Epithelial cell of proximal tubule (primary cell): Measurements from ENCODE around the gene AGPS. TPM values are rescaled to one million over a fixed set of nuclear protein-coding genes. Genes with fewer than 3 reads are reported as not detected.
"Not testable (repeated sequence)": the region's sequence is repeated elsewhere in the genome, so short reads cannot be mapped to it uniquely, and the experiment has no call there.

Experiments
- DNase-seq: peaks from one replicate; pipeline ENCODE4 v3.0.0-alpha.2; 2011; ENCODE audit warnings: low read depth
- H3K4me3 ChIP-seq: 2 replicates; pipeline ENCODE4 v1.5.1; 2011; ENCODE audit warnings: low read depth, mild to moderate bottlenecking, low read length
- total RNA-seq: library from RNA; depleted of rRNA; stranded (reverse); fragments of >200 nt; gene quantifications from 2 replicates; pipeline ENCODE4 v1.2.3, GENCODE V29; 2015
- TF ChIP-seq, protein P1 (sequence below): conservative IDR thresholded peaks from 2 replicates; pipeline ENCODE4 v1.5.1; 2012; ENCODE audit warnings: low read depth, mild to moderate bottlenecking, low read length

Gene AGPS
- total RNA-seq, 1 donor from 2014 or later, result 36.8 TPM

DNA sequence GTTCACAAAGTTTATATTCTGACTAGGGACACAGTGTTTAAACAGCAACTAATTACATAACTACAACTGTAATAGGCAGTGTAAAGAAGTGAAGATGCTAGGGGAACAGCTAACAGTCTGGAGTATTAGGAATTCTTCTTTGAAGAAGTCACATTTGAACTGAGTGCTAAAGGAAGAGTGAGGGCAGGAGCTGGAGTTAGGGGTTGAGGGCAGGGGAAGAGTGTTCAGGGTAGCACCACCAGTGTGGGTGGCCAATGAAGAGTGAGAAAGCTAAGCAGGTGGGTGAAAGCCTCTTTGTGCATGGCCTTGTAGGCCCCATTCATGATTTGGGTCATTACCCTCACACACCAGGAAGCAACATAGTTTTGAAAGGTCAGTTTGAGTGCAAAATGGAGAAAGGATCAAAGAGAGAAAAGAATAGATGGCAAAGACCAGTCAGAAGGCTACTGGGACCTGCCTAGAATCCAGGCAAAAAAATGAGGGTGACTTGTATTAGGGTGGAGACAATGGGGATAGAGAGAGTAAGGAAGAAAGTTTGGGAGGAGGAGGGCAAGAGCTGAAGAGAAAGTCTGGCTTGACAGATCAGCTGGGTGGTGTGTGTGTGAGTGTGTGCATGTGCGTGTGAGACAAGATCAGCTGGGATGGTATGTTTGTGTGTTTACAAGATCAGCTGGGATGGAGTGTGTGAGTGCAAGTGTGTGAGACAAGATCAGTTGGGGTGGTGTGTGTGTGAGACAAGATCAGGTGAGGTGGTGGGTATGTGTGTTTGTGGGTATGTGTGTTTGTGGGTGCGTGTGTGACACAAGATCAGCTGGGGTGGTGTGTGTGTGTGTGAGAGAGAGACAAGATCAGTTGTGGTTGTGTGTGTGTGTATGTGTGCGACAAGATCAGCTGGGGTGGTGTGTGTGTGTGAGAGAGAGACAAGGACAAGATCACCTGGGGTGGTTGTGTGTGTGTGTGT is 43.6 kb upstream of the AGPS start:
- DNase-seq, result no peak
- TF ChIP-seq, protein P1, sequence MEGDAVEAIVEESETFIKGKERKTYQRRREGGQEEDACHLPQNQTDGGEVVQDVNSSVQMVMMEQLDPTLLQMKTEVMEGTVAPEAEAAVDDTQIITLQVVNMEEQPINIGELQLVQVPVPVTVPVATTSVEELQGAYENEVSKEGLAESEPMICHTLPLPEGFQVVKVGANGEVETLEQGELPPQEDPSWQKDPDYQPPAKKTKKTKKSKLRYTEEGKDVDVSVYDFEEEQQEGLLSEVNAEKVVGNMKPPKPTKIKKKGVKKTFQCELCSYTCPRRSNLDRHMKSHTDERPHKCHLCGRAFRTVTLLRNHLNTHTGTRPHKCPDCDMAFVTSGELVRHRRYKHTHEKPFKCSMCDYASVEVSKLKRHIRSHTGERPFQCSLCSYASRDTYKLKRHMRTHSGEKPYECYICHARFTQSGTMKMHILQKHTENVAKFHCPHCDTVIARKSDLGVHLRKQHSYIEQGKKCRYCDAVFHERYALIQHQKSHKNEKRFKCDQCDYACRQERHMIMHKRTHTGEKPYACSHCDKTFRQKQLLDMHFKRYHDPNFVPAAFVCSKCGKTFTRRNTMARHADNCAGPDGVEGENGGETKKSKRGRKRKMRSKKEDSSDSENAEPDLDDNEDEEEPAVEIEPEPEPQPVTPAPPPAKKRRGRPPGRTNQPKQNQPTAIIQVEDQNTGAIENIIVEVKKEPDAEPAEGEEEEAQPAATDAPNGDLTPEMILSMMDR, result no peak
- no peak overlapping the region for H3K4me3 ChIP-seq

DNA sequence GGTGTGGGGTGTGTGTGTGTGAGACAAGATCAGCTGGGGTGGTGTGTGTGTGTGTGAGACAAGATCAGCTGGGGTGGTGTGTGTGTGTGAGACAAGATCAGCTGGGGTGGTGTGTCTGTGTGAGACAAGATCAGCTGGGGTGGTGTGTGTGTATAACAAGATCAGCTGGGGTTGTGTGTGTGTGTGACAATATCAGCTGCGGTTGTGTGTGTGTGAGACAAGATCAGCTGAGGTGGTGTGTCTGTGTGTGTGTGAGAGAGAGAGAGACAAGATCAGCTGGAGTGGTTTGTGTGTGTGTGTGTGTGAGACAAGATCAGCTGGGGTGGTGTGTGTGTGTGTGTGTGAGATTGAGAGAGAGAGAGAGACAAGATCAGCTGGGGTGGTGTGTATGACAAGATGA is 41.9 kb upstream of the AGPS start:
- not testable (repeated sequence) for DNase-seq

DNA sequence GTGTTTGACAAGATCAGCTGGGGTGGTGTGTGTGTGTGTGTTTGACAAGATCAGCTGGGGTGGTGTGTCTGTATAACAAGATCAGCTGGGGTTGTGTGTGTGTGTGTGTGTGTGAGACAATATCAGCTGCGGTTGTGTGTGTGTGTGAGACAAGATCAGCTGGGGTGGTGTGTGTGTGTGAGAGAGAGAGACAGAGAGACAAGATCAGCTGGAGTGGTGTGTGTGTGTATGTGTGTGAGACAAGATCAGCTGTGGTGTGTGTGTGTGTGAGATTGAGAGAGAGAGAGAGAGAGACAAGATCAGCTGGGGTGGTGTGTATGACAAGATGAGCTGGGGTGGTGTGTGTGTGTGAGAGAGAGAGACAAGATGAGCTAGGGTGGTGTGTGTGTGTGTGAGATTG is 41.5 kb upstream of the AGPS start:
- H3K4me3 ChIP-seq, DNase-seq: not testable (repeated sequence)

More for the DNA sequence above, 41.9 kb upstream of the AGPS start:
- not testable (repeated sequence) for H3K4me3 ChIP-seq

DNA sequence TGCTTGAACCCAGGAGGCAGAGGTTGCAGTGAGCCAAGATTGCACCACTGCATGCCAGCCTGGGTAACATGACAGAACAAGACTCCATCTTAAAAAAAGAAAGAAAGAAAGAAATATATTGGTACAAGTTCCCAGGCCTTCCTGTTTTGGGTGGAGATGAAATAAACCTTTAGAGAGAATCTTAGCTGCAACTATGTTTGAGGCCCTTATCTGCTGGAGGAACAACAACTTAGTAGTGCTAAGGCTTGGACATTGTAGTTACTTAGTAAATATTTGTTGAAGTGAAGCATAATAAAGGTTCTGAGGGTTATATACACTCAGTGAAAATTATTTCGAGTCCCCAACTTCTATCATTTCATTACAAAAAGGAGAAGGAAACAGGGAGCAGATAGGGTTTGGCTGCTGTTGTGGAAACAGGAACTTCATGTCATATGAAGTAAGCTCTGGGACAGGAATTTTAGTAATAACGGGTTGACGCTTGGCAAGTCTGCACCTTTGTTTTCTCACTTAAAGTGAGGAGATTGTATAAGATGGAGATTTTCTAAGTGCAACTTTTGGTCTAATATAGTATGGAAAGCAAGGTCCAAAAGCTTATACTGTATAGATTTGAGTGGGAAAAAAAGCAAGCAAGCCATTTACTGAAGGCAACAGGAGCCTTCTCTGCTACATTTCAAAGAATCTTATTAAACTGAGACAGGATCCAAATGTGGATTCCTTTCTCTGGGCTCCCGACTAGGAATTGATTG is 40.0 kb upstream of the AGPS start:
- no peak overlapping the region for H3K4me3 ChIP-seq
- no peak for DNase-seq
- TF ChIP-seq, protein P1, result no peak

DNA sequence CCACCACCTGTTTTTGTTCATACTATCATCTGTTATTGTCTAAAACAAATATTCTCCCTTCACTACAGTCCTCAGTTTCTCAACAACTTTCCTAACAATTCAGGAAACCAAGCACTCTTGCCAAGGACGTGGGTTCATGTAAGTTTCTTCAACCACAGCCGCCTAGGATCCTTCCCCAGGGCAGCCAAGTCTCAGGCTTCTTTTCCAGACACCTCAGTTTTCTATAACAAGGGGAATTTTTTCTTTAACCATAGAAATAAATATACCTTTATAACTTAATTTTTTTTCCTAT is 39.4 kb upstream of the AGPS start:
- TF ChIP-seq, protein P1, result no peak
- no peak overlapping the region for H3K4me3 ChIP-seq
- no peak for DNase-seq

DNA sequence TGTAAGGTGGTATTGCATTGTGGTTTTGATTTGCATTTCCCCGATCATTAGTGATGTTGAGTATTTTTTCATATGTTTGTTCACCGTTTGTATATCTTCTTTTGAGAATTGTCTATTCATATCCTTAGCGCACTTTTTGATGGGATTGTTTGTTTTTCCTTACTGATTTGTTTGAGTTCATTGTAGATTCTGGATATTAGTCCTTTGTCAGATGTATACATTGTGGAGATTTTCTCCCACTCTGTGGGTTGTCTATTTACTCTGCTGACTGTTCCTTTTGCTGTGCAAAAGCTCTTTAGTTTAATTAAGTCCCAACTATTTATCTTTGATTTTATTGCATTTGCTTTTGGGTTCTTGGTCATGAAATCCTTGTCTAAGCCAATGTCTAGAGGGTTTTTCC is 38.0 kb upstream of the AGPS start:
- not testable (repeated sequence) for H3K4me3 ChIP-seq, DNase-seq

DNA sequence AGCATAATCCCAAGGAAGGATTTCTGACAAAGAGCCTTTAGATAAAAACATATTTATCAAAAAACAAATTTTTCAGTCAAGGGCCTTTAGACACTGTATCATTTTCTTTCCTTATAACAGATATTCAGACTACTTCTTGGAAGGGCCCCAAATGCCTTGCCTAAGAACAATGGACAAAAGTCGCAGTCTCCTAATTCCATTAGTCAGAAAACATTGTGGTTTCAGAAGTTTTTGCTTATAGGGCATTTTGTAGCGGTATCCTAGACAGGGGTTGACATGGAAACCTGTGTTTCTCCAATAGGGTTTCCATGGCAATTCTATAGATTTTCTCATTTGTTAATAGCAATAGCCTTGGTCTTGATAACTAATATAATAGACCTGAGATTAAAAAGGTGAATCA is 36.7 kb upstream of the AGPS start:
- DNase-seq, result no peak
- H3K4me3 ChIP-seq, result no peak overlapping the region

DNA sequence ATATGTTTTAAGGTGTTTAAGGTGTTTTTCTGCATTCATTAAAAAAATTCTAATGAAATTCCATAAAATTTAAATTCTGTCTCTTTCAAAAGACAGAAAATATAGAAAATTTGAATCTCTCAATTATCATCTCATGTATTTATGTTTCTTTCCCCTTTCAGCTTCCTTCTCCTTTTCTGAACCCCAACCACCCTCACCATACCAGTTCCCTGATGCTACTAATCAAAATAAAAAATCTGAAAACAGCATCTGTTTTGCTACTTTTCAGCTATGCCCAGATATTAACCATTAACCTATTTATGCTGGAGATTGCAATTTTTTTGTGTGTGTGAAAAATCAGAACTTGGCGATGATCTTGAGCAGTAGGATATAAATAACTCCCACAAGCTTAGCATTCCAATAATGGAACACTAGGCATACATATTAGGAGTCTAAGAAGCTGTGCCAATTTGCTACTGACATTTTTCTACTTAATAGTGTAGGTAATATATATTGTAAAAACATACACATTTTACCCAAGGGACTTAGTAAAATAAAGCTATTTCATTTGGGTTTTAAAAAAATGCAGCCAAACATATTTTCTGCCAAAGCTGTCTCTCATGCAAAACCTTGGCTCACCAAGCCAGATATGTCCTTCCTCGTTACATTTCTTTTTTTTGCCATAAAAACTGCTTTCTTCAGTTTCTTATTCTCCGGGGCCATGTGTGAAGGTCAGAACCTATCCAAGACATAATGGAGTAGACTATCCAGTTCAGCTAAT is 32.6 kb upstream of the AGPS start:
- no peak overlapping the region for H3K4me3 ChIP-seq
- DNase-seq, result no peak
- TF ChIP-seq, protein P1, result no peak

More for the DNA sequence above, 36.7 kb upstream of the AGPS start:
- TF ChIP-seq, protein P1, result no peak
